ENCODE data around the gene EN1. TPM values are rescaled to one million over a fixed set of nuclear protein-coding genes. Genes with fewer than 3 reads are reported as not detected.

EN1 gene
- total RNA-seq, 1 experiment from 2014 or later = not detected

DNA sequence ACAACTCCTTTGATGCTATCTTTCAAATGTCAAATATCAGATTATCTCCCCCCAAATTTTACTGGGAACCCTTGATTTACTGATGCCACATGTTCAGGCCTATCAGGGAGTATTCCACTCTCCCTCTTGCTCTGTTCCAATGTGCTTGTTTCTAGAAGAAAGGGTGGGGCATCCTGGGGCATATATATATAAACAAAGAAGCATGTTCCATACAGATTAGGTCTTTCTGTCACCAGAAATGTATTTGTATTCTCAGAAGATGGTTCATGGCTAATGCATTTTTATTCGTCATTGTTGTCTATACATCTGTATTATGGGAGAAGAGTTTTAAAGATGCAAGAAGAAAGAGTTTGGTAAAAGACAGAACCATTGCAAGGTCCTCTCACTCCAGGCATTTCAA is 24.9 kb downstream of the EN1 start (continued):
- TF ChIP-seq, protein P1, sequence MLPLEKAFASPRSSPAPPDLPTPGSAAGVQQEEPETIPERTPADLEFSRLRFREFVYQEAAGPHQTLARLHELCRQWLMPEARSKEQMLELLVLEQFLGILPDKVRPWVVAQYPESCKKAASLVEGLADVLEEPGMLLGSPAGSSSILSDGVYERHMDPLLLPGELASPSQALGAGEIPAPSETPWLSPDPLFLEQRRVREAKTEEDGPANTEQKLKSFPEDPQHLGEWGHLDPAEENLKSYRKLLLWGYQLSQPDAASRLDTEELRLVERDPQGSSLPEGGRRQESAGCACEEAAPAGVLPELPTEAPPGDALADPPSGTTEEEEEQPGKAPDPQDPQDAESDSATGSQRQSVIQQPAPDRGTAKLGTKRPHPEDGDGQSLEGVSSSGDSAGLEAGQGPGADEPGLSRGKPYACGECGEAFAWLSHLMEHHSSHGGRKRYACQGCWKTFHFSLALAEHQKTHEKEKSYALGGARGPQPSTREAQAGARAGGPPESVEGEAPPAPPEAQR (CRISPR knock-in tag; IDR thresholded peaks at IDR 0.05) = no peak
- TF ChIP-seq FOXP1 (CRISPR knock-in tag; IDR thresholded peaks at IDR 0.05; ENCODE audit: borderline replicate concordance) (no peak), ZNF219 (CRISPR knock-in tag; IDR thresholded peaks at IDR 0.05; ENCODE audit: borderline replicate concordance) (no peak), TCF7 (CRISPR knock-in tag; IDR thresholded peaks at IDR 0.05; ENCODE audit: low read depth) (no peak), ETV6 (CRISPR knock-in tag; IDR thresholded peaks at IDR 0.05) (no peak)
- TF ChIP-seq, protein P2, sequence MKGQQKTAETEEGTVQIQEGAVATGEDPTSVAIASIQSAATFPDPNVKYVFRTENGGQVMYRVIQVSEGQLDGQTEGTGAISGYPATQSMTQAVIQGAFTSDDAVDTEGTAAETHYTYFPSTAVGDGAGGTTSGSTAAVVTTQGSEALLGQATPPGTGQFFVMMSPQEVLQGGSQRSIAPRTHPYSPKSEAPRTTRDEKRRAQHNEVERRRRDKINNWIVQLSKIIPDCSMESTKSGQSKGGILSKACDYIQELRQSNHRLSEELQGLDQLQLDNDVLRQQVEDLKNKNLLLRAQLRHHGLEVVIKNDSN (CRISPR knock-in tag; IDR thresholded peaks at IDR 0.05) = no peak

DNA sequence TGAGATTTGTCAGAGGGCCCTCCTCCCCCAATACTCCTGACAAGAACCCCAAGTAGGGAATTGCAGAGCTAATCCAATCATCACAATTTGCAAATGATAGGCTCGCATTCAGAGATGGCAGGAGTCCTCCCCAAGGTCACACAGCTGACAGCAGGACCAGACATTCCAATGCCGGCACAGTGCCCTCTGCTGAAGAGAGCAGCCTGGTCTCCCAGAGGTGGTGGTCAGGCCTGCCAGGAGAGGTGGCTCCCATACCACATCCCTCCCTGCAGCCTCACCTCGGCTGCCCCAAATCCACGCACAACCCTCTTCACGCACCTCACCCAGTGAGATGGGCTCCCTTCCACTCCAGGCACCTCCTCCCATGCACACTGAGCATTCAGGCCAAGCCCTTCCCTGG is 25.4 kb downstream of the EN1 start:
- no peak overlapping the region for H3K27ac Mint-ChIP-seq
- TF ChIP-seq, protein P3, sequence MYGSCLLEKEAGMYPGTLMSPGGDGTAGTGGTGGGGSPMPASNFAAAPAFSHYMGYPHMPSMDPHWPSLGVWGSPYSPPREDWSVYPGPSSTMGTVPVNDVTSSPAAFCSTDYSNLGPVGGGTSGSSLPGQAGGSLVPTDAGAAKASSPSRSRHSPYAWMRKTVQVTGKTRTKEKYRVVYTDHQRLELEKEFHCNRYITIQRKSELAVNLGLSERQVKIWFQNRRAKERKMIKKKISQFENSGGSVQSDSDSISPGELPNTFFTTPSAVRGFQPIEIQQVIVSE (CRISPR knock-in tag; IDR thresholded peaks at IDR 0.05; ENCODE audit: borderline replicate concordance) = no peak
- TF ChIP-seq RORB (CRISPR knock-in tag; IDR thresholded peaks at IDR 0.05) (no peak), MYBL2 (CRISPR knock-in tag; IDR thresholded peaks at IDR 0.05) (no peak), MXD4 (CRISPR knock-in tag; IDR thresholded peaks at IDR 0.05; ENCODE audit: borderline replicate concordance) (no peak), GTF2I (CRISPR knock-in tag; conservative IDR thresholded peaks at IDR 0.05) (no peak), FOXJ3 (CRISPR knock-in tag; IDR thresholded peaks at IDR 0.05; ENCODE audit: borderline replicate concordance) (no peak), IRF2 (CRISPR knock-in tag; IDR thresholded peaks at IDR 0.05; ENCODE audit: borderline replicate concordance, low read depth) (no peak), ZNF416 (CRISPR knock-in tag; IDR thresholded peaks at IDR 0.05) (no peak), GRHL2 (CRISPR knock-in tag; IDR thresholded peaks at IDR 0.05; ENCODE audit: insufficient replicate concordance, severe bottlenecking) (no peak)
- TF ChIP-seq, protein P4, sequence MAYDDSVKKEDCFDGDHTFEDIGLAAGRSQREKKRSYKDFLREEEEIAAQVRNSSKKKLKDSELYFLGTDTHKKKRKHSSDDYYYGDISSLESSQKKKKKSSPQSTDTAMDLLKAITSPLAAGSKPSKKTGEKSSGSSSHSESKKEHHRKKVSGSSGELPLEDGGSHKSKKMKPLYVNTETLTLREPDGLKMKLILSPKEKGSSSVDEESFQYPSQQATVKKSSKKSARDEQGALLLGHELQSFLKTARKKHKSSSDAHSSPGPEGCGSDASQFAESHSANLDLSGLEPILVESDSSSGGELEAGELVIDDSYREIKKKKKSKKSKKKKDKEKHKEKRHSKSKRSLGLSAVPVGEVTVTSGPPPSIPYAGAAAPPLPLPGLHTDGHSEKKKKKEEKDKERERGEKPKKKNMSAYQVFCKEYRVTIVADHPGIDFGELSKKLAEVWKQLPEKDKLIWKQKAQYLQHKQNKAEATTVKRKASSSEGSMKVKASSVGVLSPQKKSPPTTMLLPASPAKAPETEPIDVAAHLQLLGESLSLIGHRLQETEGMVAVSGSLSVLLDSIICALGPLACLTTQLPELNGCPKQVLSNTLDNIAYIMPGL (CRISPR knock-in tag; IDR thresholded peaks at IDR 0.05) = no peak
- TF ChIP-seq, protein P5, sequence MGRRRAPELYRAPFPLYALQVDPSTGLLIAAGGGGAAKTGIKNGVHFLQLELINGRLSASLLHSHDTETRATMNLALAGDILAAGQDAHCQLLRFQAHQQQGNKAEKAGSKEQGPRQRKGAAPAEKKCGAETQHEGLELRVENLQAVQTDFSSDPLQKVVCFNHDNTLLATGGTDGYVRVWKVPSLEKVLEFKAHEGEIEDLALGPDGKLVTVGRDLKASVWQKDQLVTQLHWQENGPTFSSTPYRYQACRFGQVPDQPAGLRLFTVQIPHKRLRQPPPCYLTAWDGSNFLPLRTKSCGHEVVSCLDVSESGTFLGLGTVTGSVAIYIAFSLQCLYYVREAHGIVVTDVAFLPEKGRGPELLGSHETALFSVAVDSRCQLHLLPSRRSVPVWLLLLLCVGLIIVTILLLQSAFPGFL (CRISPR knock-in tag; IDR thresholded peaks at IDR 0.05; ENCODE audit: borderline replicate concordance) = no peak
- TF ChIP-seq, protein P6, sequence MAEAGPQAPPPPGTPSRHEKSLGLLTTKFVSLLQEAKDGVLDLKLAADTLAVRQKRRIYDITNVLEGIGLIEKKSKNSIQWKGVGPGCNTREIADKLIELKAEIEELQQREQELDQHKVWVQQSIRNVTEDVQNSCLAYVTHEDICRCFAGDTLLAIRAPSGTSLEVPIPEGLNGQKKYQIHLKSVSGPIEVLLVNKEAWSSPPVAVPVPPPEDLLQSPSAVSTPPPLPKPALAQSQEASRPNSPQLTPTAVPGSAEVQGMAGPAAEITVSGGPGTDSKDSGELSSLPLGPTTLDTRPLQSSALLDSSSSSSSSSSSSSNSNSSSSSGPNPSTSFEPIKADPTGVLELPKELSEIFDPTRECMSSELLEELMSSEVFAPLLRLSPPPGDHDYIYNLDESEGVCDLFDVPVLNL (CRISPR knock-in tag; IDR thresholded peaks at IDR 0.05; ENCODE audit: borderline replicate concordance, low read depth) = no peak
- TF ChIP-seq, protein P7, sequence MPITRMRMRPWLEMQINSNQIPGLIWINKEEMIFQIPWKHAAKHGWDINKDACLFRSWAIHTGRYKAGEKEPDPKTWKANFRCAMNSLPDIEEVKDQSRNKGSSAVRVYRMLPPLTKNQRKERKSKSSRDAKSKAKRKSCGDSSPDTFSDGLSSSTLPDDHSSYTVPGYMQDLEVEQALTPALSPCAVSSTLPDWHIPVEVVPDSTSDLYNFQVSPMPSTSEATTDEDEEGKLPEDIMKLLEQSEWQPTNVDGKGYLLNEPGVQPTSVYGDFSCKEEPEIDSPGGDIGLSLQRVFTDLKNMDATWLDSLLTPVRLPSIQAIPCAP (CRISPR knock-in tag; IDR thresholded peaks at IDR 0.05) = no peak
- H3K4me1 Mint-ChIP-seq = peaks cover 44% of the 10 kb centered on the region
- ChIA-PET POLR2A (no interaction called here), CTCF (interaction anchor here (0.7 to 1.4 kb wide), 2 partner anchors 34 to 37 kb away, joined by 3 to 4 read pairs; no protein-coding TSS in a partner anchor)
- no peaks in the 10 kb centered on the region for H3K36me3 Mint-ChIP-seq
- DNase-seq (ENCODE audit: low spot score) (no peak), ATAC-seq (peak; percentile 82)
- no peak overlapping the region for H3K4me3 Mint-ChIP-seq
- no peaks in the 10 kb centered on the region for H3K9me3 Mint-ChIP-seq
- H3K27me3 Mint-ChIP-seq (ENCODE audit: low read depth) = peaks cover 9% of the 10 kb centered on the region
